ENCODE results near the gene EID1. TPM values are rescaled to one million over a fixed set of nuclear protein-coding genes. Genes with fewer than 3 reads are reported as not detected.
A peak's percentile ranks its signal among the peaks of the same experiment; 100 is the strongest.

EID1 gene
- total RNA-seq, 1 experiment from 2014 or later: 128 TPM

DNA sequence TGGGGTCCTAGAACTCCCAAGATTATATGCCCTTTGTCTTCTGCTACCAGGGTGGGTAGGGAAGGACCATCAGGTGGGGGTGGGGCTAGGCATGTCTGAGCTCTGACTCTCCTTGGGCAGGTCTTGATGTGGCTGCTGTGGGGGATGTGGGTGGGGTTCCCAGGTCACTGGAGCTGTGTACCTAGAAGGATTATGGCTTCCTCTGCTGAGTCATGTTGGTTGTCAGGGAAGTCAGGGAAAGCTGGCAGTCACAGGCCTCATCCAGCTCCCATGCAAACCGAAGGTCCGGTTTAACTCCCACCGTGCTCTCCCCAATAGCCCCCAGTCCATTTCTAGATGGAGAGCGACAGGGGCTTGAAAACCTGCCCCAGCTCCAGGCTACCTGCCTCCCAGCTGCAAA is 35.2 kb downstream of the EID1 start:
- TF ChIP-seq EZH2 (IDR thresholded peaks at IDR 0.05; ENCODE audit: borderline replicate concordance, low read depth, low read length, poor library complexity, severe bottlenecking): no peak
- TF ChIP-seq, protein P1, sequence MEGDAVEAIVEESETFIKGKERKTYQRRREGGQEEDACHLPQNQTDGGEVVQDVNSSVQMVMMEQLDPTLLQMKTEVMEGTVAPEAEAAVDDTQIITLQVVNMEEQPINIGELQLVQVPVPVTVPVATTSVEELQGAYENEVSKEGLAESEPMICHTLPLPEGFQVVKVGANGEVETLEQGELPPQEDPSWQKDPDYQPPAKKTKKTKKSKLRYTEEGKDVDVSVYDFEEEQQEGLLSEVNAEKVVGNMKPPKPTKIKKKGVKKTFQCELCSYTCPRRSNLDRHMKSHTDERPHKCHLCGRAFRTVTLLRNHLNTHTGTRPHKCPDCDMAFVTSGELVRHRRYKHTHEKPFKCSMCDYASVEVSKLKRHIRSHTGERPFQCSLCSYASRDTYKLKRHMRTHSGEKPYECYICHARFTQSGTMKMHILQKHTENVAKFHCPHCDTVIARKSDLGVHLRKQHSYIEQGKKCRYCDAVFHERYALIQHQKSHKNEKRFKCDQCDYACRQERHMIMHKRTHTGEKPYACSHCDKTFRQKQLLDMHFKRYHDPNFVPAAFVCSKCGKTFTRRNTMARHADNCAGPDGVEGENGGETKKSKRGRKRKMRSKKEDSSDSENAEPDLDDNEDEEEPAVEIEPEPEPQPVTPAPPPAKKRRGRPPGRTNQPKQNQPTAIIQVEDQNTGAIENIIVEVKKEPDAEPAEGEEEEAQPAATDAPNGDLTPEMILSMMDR (conservative IDR thresholded peaks at IDR 0.05; ENCODE audit: low read depth, low read length): no peak
- ChIA-PET CTCF (no interaction called here), POLR2A (ENCODE audit: low non-redundant PET) (no interaction called here)
- DNase-seq (ENCODE audit: low spot score): no peak
- no TSS peak for BruUV-seq (replicated peaks)
- no peaks in the 10 kb centered on the region for H3K27me3 ChIP-seq (replicated peaks; ENCODE audit: insufficient read depth, low read depth, low read length, poor library complexity)
- intact Hi-C loops (cut with micrococcal nuclease; ENCODE audit: unreplicated experiment): no loop called here
- peaks cover 21% of the 10 kb centered on the region for H3K4me1 ChIP-seq (ENCODE audit: insufficient read depth, low read length, poor library complexity, severe bottlenecking)
- no peak overlapping the region for H3K27ac ChIP-seq (ENCODE audit: low read depth, low read length, poor library complexity, severe bottlenecking)
- H3K36me3 ChIP-seq (ENCODE audit: insufficient read depth, low read length, poor library complexity, severe bottlenecking): no peaks in the 10 kb centered on the region
- H3K4me3 ChIP-seq (ENCODE audit: low read depth, low read length, poor library complexity, severe bottlenecking): no peak overlapping the region
- H3K9me3 ChIP-seq (ENCODE audit: low read depth, low read length, poor library complexity, severe bottlenecking): no peaks in the 10 kb centered on the region

DNA sequence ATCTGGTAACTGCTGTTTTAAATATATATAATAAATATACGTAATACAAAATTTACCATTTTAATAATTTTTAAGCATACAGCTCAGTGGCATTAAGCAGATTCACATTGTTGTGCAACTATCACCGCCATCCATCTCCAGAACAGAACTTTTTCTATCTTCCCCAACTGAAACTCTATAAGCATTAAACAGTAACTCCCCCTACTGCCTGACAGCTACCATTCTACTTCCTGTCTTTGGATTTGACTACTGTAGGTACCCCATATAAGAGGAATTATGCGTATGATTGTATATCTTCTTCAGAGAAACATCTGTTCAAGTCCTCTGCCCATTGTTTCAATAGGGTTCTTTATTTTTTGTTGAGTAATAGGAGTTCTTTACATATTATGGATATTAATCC is 36.8 kb downstream of the EID1 start:
- peaks cover 21% of the 10 kb centered on the region for H3K4me1 ChIP-seq (ENCODE audit: insufficient read depth, low read length, poor library complexity, severe bottlenecking)
- H3K36me3 ChIP-seq (ENCODE audit: insufficient read depth, low read length, poor library complexity, severe bottlenecking): no peaks in the 10 kb centered on the region
- ChIA-PET CTCF (no interaction called here), POLR2A (ENCODE audit: low non-redundant PET) (no interaction called here)
- no peaks in the 10 kb centered on the region for H3K27me3 ChIP-seq (replicated peaks; ENCODE audit: insufficient read depth, low read depth, low read length, poor library complexity)
- H3K27ac ChIP-seq (ENCODE audit: low read depth, low read length, poor library complexity, severe bottlenecking): no peak overlapping the region
- no peaks in the 10 kb centered on the region for H3K9me3 ChIP-seq (ENCODE audit: low read depth, low read length, poor library complexity, severe bottlenecking)
- BruUV-seq (replicated peaks): no TSS peak
- intact Hi-C loops (cut with micrococcal nuclease; ENCODE audit: unreplicated experiment): no loop called here
- no peak overlapping the region for H3K4me3 ChIP-seq (ENCODE audit: low read depth, low read length, poor library complexity, severe bottlenecking)
- DNase-seq (ENCODE audit: low spot score): no peak
- TF ChIP-seq, protein P1 (conservative IDR thresholded peaks at IDR 0.05; ENCODE audit: low read depth, low read length): peak; percentile 30
- no peak for TF ChIP-seq EZH2 (IDR thresholded peaks at IDR 0.05; ENCODE audit: borderline replicate concordance, low read depth, low read length, poor library complexity, severe bottlenecking)

DNA sequence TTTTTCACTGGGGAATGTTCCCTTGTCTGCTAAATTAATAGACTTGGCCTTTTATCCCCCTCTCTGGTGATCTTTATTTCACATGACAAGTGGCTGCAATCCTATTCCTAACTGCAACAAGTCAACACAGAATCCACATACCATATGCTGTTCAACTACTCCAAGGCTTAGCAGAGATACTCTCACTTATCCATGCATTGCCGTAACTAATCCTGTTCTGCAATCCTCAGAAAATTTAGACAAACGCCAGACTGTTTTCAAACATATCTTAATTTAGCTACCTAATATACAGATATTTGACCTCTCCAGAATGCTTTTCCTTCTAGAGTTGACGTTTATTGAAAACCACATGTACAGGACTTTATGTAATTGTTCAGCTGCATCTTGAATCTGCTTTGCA is 37.9 kb downstream of the EID1 start:
- intact Hi-C loops (cut with micrococcal nuclease; ENCODE audit: unreplicated experiment): no loop called here
- Histone ChIP-seq H3K27ac (ENCODE audit: low read depth, low read length, poor library complexity, severe bottlenecking) (no peak overlapping the region), H3K36me3 (ENCODE audit: insufficient read depth, low read length, poor library complexity, severe bottlenecking) (no peaks in the 10 kb centered on the region), H3K27me3 (replicated peaks; ENCODE audit: insufficient read depth, low read depth, low read length, poor library complexity) (no peaks in the 10 kb centered on the region), H3K9me3 (ENCODE audit: low read depth, low read length, poor library complexity, severe bottlenecking) (no peaks in the 10 kb centered on the region), H3K4me3 (ENCODE audit: low read depth, low read length, poor library complexity, severe bottlenecking) (no peak overlapping the region), H3K4me1 (ENCODE audit: insufficient read depth, low read length, poor library complexity, severe bottlenecking) (peaks cover 21% of the 10 kb centered on the region)
- ChIA-PET POLR2A (ENCODE audit: low non-redundant PET) (no interaction called here), CTCF (no interaction called here)
- DNase-seq (ENCODE audit: low spot score): no peak
- no TSS peak for BruUV-seq (replicated peaks)
- no peak for TF ChIP-seq EZH2 (IDR thresholded peaks at IDR 0.05; ENCODE audit: borderline replicate concordance, low read depth, low read length, poor library complexity, severe bottlenecking)
- TF ChIP-seq, protein P1 (conservative IDR thresholded peaks at IDR 0.05; ENCODE audit: low read depth, low read length): no peak

Measured in A673 (cell line).